HepG2 (cell line): ENCODE data around the gene ESPN. TPM values are rescaled to one million over a fixed set of nuclear protein-coding genes. Genes with fewer than 3 reads are reported as not detected.

ENCODE experiments used
- ARNTL ChIP-seq: sonication (generic); formaldehyde crosslinking; IDR thresholded peaks from 2 replicates; pipeline ENCODE4 v1.4.0; 2020; ENCODE audit warnings: mild to moderate bottlenecking, missing genetic modification reagents
- DRAP1 ChIP-seq: IDR thresholded peaks from 2 replicates; pipeline ENCODE4 v1.6.1; 2016; ENCODE audit warnings: missing genetic modification reagents, missing compliant biosample characterization
- ETV5 ChIP-seq: IDR thresholded peaks from 2 replicates; pipeline ENCODE4 v1.6.1; 2018; ENCODE audit warnings: missing biosample characterization, missing genetic modification reagents, inconsistent platforms, borderline replicate concordance
- FOXK1 ChIP-seq: sonication (generic); formaldehyde crosslinking; IDR thresholded peaks from 2 replicates; pipeline ENCODE4 v1.4.0; 2020; ENCODE audit warnings: low read depth, missing genetic modification reagents, borderline replicate concordance
- KLF16 ChIP-seq, 2 experiments: sonication (generic) in 1 of 2; formaldehyde crosslinking in 1 of 2; IDR thresholded peaks; 2 replicates each; pipeline versions ENCODE4 v1.6.1 to v1.8.0; 2016 to 2023; ENCODE audit warnings: missing genetic modification reagents in 2 of 2, missing compliant biosample characterization in 1 of 2
- SMARCE1 ChIP-seq: fragments of 450-650 bp; IDR thresholded peaks from 2 replicates; pipeline ENCODE4 v1.6.1; 2017; ENCODE audit warnings: borderline replicate concordance
- ZNF18 ChIP-seq: sonication (generic); formaldehyde crosslinking; IDR thresholded peaks from 2 replicates; pipeline ENCODE4 v1.8.0; 2022; ENCODE audit warnings: mild to moderate bottlenecking, missing genetic modification reagents; ENCODE audit not compliant: insufficient replicate concordance
- ZNF235 ChIP-seq: sonication (generic); formaldehyde crosslinking; IDR thresholded peaks from 2 replicates; pipeline ENCODE4 v1.8.1; 2023; ENCODE audit warnings: mild to moderate bottlenecking, missing genetic modification reagents, borderline replicate concordance
- ZNF275 ChIP-seq: sonication (generic); formaldehyde crosslinking; IDR thresholded peaks from 2 replicates; pipeline ENCODE4 v1.8.0; 2022; ENCODE audit warnings: missing genetic modification reagents, mild to moderate bottlenecking, inconsistent platforms, borderline replicate concordance
- ZNF451 ChIP-seq: sonication (generic); formaldehyde crosslinking; IDR thresholded peaks from 2 replicates; pipeline ENCODE4 v1.5.0; 2020; ENCODE audit warnings: mild to moderate bottlenecking, missing genetic modification reagents
- ZNF530 ChIP-seq: sonication (generic); formaldehyde crosslinking; IDR thresholded peaks from 2 replicates; pipeline ENCODE4 v1.5.0; 2020; ENCODE audit warnings: low read depth, mild to moderate bottlenecking, missing genetic modification reagents
- ZNF614 ChIP-seq: IDR thresholded peaks from 2 replicates; pipeline ENCODE4 v1.6.1; 2018; ENCODE audit warnings: missing biosample characterization, missing genetic modification reagents, inconsistent platforms, borderline replicate concordance
- polyA plus RNA-seq, 8 experiments: library from polyadenylated mRNA; depleted of rRNA in 3 of 8; stranded (reverse) in 7 of 8; unstranded in 1 of 8; fragments of >200 nt; fragmentation: Illumina TruSeq in 4 of 8; extraction: Trizol in 4 of 8; gene quantifications; 2 replicates each; pipeline versions ENCODE4 v1.2.1 to v1.2.3, GENCODE V29; 2011 to 2016; ENCODE audit warnings: low read depth in 4 of 8, missing spikeins in 1 of 8, mixed read lengths in 1 of 8; ENCODE audit not compliant: insufficient read depth in 1 of 8
- total RNA-seq, 5 experiments: library from RNA; depleted of rRNA; stranded (reverse); fragments of >200 nt; fragmentation: Illumina TruSeq; extraction: Trizol; gene quantifications; 2 replicates each; pipeline ENCODE4 v1.2.3, GENCODE V29; 2016; ENCODE audit warnings: low read depth in 1 of 5
- TF ChIP-seq, protein P1 (sequence below): sonication (generic); formaldehyde crosslinking; IDR thresholded peaks from 2 replicates; pipeline ENCODE4 v1.5.0; 2020; ENCODE audit warnings: missing genetic modification reagents
- TF ChIP-seq, protein P2 (sequence below): sonication (generic); formaldehyde crosslinking; IDR thresholded peaks from 2 replicates; pipeline ENCODE4 v1.8.0; 2022; ENCODE audit warnings: mild to moderate bottlenecking, missing genetic modification reagents
- TF ChIP-seq, protein P3 (sequence below): IDR thresholded peaks from 2 replicates; pipeline ENCODE4 v1.6.1; 2012; ENCODE audit warnings: low read length, improper control_type of control experiment

Gene ESPN
- total and polyA plus RNA-seq, 2 of the 13 experiments (the other 11 are each of a cell fraction or from before 2014, with no cell fraction given), result 48.6 to 54.2 TPM

DNA sequence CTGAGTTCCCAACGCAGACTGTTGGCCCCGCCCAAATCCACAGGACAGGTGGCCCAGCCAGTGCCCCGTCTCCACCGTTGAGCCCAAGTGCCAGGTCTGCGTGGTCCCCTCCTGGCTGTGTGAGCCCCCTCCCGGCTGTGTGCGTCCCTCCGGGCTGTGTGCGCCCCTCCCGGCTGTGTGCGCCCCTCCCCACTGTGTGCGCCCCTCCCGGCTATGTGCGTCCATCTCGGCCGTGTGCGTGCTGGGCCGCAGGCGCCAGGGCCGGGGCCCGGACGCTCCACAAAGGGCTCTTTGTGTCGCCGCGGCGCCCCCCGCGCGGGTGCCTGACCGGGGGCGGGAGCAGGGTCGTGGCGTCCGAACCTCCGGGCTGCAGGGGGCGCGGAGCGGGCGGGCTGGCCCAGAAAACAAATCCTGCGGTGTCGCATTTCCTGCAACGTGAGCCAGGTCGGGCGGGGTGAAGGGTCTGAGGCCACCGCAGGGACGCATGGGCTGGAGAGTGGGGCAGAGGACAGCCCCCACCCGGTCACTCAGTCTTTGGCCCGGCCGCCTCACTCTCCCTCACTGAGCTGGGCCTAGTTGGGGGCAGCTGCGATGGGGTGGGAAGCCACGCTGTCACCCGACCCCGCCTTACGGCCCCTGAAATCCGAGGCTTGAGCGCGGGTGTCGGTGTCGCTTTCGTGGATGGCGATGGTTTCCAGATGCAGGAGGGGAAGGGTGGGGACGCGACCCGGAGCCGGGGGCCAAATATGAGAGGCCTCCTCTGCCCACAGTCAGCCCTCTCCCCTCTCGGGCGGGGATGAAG, 22.6 kb downstream of the ESPN start (continued):
- TF ChIP-seq ZNF18 (CRISPR knock-in tag), result no peak
- peak; percentile 49 for TF ChIP-seq DRAP1
- TF ChIP-seq, protein P1, sequence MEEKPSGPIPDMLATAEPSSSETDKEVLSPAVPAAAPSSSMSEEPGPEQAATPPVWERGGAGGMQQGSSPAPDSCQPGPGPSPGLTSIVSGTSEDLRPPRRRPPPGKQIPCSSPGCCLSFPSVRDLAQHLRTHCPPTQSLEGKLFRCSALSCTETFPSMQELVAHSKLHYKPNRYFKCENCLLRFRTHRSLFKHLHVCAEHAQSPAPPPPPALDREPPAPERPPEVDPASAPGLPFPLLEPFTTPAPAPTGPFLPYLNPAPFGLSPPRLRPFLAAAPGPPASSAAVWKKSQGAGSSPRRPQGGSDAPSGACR (CRISPR knock-in tag), result peak; percentile 14; the same call in 1 of the 2 replicates
- TF ChIP-seq ZNF235, result peak; percentile 63; the same call in 1 of the 2 replicates
- no peak for TF ChIP-seq SMARCE1
- TF ChIP-seq, protein P2, sequence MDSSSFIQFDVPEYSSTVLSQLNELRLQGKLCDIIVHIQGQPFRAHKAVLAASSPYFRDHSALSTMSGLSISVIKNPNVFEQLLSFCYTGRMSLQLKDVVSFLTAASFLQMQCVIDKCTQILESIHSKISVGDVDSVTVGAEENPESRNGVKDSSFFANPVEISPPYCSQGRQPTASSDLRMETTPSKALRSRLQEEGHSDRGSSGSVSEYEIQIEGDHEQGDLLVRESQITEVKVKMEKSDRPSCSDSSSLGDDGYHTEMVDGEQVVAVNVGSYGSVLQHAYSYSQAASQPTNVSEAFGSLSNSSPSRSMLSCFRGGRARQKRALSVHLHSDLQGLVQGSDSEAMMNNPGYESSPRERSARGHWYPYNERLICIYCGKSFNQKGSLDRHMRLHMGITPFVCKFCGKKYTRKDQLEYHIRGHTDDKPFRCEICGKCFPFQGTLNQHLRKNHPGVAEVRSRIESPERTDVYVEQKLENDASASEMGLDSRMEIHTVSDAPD, result peak; percentile 75
- TF ChIP-seq, protein P3, sequence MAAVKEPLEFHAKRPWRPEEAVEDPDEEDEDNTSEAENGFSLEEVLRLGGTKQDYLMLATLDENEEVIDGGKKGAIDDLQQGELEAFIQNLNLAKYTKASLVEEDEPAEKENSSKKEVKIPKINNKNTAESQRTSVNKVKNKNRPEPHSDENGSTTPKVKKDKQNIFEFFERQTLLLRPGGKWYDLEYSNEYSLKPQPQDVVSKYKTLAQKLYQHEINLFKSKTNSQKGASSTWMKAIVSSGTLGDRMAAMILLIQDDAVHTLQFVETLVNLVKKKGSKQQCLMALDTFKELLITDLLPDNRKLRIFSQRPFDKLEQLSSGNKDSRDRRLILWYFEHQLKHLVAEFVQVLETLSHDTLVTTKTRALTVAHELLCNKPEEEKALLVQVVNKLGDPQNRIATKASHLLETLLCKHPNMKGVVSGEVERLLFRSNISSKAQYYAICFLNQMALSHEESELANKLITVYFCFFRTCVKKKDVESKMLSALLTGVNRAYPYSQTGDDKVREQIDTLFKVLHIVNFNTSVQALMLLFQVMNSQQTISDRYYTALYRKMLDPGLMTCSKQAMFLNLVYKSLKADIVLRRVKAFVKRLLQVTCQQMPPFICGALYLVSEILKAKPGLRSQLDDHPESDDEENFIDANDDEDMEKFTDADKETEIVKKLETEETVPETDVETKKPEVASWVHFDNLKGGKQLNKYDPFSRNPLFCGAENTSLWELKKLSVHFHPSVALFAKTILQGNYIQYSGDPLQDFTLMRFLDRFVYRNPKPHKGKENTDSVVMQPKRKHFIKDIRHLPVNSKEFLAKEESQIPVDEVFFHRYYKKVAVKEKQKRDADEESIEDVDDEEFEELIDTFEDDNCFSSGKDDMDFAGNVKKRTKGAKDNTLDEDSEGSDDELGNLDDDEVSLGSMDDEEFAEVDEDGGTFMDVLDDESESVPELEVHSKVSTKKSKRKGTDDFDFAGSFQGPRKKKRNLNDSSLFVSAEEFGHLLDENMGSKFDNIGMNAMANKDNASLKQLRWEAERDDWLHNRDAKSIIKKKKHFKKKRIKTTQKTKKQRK, result no peak
- peak; percentile 86 for TF ChIP-seq ETV5 (CRISPR knock-in tag)
- TF ChIP-seq KLF16 (CRISPR knock-in tag; IDR thresholded peaks at IDR 0.05), result peak; percentile 43 to 53; a peak in 1 of 4 replicates
- 0 out of 2 replicates have a peak, but pooled peaks have one; percentile 36 for TF ChIP-seq ZNF614
- TF ChIP-seq ZNF530 (CRISPR knock-in tag), result no peak
- TF ChIP-seq ARNTL (CRISPR knock-in tag), result peak; percentile 99
- TF ChIP-seq FOXK1, result peak; percentile 30; the same call in 1 of the 2 replicates
- peak; percentile 76; the same call in 1 of the 2 replicates for TF ChIP-seq ZNF275 (CRISPR knock-in tag)
- peak; percentile 76; the same call in 1 of the 2 replicates for TF ChIP-seq ZNF451 (CRISPR knock-in tag)
